GM12891 (cell line): ENCODE results near the gene PGA4.

Source experiments
- DNase-seq: peaks from one replicate; pipeline ENCODE4 v3.0.0; 2011; ENCODE audit warnings: low spot score; ENCODE audit not compliant: insufficient read length
- FAIRE-seq: peaks from 2 replicates; lab custom pipeline; 2011; peaks lifted over from hg19 to GRCh38; lab: Jason Lieb, UNC
- PAX5 ChIP-seq: IDR thresholded peaks from 2 replicates; pipeline ENCODE4 v1.6.1; 2011; ENCODE audit warnings: low read length, moderate library complexity, mild to moderate bottlenecking; ENCODE audit not compliant: insufficient read depth, severe bottlenecking
- POLR2A ChIP-seq: IDR thresholded peaks from 2 replicates; pipeline ENCODE4 v1.6.1; 2011; ENCODE audit warnings: low read depth, low read length, control low read depth
- POLR2AphosphoS5 ChIP-seq: IDR thresholded peaks from 2 replicates; pipeline ENCODE4 v1.6.1; 2011; ENCODE audit warnings: low read depth, low read length, control low read depth
- POU2F2 ChIP-seq: IDR thresholded peaks from 2 replicates; pipeline ENCODE4 v1.6.1; 2011; ENCODE audit warnings: low read depth, mild to moderate bottlenecking, control low read depth, low read length, moderate library complexity
- SPI1 ChIP-seq: IDR thresholded peaks from 2 replicates; pipeline ENCODE4 v1.6.1; 2011; ENCODE audit warnings: low read depth, low read length, control low read depth
- TAF1 ChIP-seq: IDR thresholded peaks from 2 replicates; pipeline ENCODE4 v1.6.1; 2011; ENCODE audit warnings: low read depth, low read length, control low read depth

The PGA4 gene

DNA sequence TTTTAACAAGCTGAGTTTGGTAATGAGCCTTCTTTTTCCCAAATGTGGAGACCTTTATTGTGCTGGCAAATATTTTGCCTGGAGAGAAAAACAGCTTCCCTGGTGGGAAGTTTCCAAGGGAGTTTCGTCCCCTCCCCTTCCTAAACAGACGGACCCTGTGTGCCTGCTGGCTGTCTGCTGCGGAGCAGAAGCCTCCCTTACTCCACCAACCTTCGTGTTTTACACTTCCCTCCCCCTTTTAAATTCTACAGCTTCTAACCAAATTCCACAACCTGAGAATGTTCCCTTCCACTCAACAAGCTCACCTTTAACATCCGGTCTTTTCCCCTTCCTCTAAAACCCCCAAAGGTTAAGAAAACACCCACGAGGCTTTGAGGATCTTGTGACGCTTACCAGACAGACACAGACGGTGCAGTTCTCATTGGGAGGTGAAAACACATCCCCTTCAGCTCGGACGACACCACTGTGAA is 55.9 kb downstream of the PGA4 start:
- DNase-seq (no peak), FAIRE-seq (no peak)
- TF ChIP-seq POLR2AphosphoS5 (no peak), POU2F2 (no peak), TAF1 (no peak), SPI1 (no peak), PAX5 (no peak), POLR2A (no peak)

DNA sequence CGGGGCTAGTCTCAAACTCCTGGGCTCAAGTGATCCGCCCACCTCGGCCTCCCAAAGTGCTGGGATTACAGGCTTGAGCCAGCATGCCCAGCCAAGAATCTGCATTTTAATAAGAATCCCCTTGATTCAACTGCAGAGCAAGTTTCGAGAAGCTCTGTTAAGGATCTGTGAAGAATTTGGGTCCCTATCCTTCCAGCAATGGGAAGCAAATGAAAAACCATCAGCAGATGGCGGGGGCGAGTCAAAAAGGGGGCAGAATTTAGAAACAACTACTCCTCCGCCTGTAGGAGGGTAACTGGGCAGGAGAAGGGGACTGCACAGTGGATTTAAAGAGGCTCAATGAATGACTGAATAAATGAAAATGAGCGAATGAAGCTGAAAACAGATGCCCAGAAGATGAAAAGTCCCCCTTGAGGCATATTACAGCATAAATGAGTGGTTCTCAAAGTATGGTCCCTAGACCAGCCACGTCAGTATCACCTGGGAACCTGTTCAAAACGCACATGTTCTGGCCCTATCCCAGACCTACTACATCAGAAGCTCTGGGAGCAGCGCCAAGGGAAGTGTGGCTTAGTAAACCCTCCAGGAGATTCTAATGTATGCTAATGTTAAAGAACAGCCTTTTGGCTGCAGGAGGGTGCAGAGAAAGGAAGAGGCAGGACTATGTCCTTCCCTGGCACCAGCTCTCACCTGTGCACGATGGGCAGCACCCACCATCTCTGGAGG is 58.0 kb downstream of the PGA4 start:
- no peak for FAIRE-seq
- DNase-seq: no peak
- TF ChIP-seq PAX5 (no peak), TAF1 (no peak), SPI1 (no peak), POLR2A (no peak), POLR2AphosphoS5 (no peak), POU2F2 (no peak)

DNA sequence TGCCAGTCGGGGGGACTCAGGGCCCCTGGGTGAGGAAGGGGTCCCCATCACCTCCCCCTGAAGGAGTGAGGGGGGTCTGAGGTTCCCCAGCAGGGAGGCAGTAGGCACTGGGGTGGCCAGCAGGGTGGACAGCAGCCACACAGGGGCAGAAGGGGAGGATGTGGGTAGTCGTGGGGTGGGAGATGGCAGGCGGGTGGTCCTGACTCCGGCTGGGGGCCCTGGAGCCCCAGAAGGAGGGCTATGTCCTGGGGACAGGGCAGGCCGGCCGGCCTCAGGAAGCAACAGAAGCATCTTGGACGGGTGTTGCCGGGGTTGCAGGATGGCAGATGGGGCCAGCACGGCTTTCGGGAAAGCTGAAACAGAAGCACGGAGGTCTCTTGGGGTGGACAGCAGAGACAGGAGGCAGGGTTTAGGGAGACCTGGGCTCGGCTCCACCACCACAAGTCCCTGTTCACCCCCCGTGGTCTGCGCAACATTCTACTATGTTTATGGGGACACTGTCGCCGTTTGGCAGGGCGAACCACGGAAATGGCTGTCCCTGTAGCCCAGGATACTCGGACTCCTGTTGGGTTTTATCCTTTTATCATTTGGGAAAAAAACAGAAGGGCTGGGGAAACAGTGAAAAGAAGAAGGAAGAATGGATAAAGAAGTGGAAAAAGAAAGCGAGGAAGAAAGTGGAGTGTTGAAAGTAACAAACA is 58.9 kb downstream of the PGA4 start:
- DNase-seq (no peak), FAIRE-seq (no peak)
- TF ChIP-seq TAF1: no peak
- TF ChIP-seq SPI1: no peak
- TF ChIP-seq POLR2A: no peak
- TF ChIP-seq POU2F2: no peak
- no peak for TF ChIP-seq POLR2AphosphoS5
